ENCODE data around the gene TRIM25. TPM values are rescaled to one million over a fixed set of nuclear protein-coding genes. Genes with fewer than 3 reads are reported as not detected.

Gene TRIM25
- total RNA-seq, 6 experiments from 2014 or later, result 38.8 to 43.7 (median 41.4) TPM

- Mint-ChIP-seq H3K27me3 (ENCODE audit: insufficient read depth) (no peaks in the 10 kb centered on the region; the same call in 1 of the 2 replicates), H3K4me3 (no peak overlapping the region), H3K9me3 (peaks cover 19% of the 10 kb centered on the region), H3K36me3 (ENCODE audit: low read depth) (peaks cover 56% of the 10 kb centered on the region), H3K4me1 (ENCODE audit: low read depth) (no peaks in the 10 kb centered on the region), H3K27ac (no peak overlapping the region)
- no peak for DNase-seq
- TF ChIP-seq CTCF (IDR thresholded peaks at IDR 0.05), result no peak
Measured at GRCh38 chr17:56887552-56888467, 26.0 kb downstream of the TRIM25 start.

- Mint-ChIP-seq H3K36me3 (ENCODE audit: low read depth) (peaks cover 49% of the 10 kb centered on the region), H3K4me3 (no peak overlapping the region), H3K4me1 (ENCODE audit: low read depth) (no peaks in the 10 kb centered on the region), H3K27ac (no peak overlapping the region), H3K9me3 (peaks cover 19% of the 10 kb centered on the region), H3K27me3 (ENCODE audit: insufficient read depth) (no peaks in the 10 kb centered on the region)
- DNase-seq, result no peak
- no peak for TF ChIP-seq CTCF (IDR thresholded peaks at IDR 0.05)
Measured at GRCh38 chr17:56887105-56887504, 26.7 kb downstream of the TRIM25 start.

GRCh38 chr17:56886288-56886731 lies 27.5 kb downstream of the TRIM25 start:
- Mint-ChIP-seq H3K4me1 (ENCODE audit: low read depth) (no peaks in the 10 kb centered on the region), H3K27me3 (ENCODE audit: insufficient read depth) (no peaks in the 10 kb centered on the region), H3K4me3 (no peak overlapping the region), H3K9me3 (peaks cover 19% of the 10 kb centered on the region), H3K36me3 (ENCODE audit: low read depth) (peaks cover 47% of the 10 kb centered on the region), H3K27ac (no peak overlapping the region; the same call in 1 of the 2 replicates)
- no peak for TF ChIP-seq CTCF (IDR thresholded peaks at IDR 0.05)
- no peak for DNase-seq

- H3K27ac Mint-ChIP-seq, result no peak overlapping the region
Measured at GRCh38 chr17:56885312-56885657, 28.6 kb downstream of the TRIM25 start.

More at GRCh38 chr17:56885312-56885657, 28.6 kb downstream of the TRIM25 start:
- no peak overlapping the region for H3K4me3 Mint-ChIP-seq
- DNase-seq, result no peak
- peaks cover 2% of the 10 kb centered on the region; the same call in 1 of the 2 replicates for H3K4me1 Mint-ChIP-seq (ENCODE audit: low read depth)
- H3K27me3 Mint-ChIP-seq (ENCODE audit: insufficient read depth), result no peaks in the 10 kb centered on the region
- no peak for TF ChIP-seq CTCF (IDR thresholded peaks at IDR 0.05)
- H3K36me3 Mint-ChIP-seq (ENCODE audit: low read depth), result peaks cover 39% of the 10 kb centered on the region
- H3K9me3 Mint-ChIP-seq, result peaks cover 19% of the 10 kb centered on the region
